Panc1 (cell line): Measurements from ENCODE around the gene AP3B2. TPM values are rescaled to one million over a fixed set of nuclear protein-coding genes. Genes with fewer than 3 reads are reported as not detected.

ENCODE experiments used
- ATAC-seq: fragments of 200-7000 bp; cut with Tn5 transposase; 2 replicates; pipeline ENCODE4 v1.9.1; 2020; ENCODE audit warnings: mild to moderate bottlenecking, moderate library complexity
- BruUV-seq: library from RNA; stranded (reverse); fragments of 400-500 nt; replicated peaks from 2 replicates; lab custom pipeline; 2021; lab: Mats Ljungman, UMichigan
- CTCF ChIA-PET: fragments of 300-600 bp; sonication (Branson Sonifier 250); formaldehyde crosslinking; loops from one replicate; lab custom pipeline; 2022; ENCODE audit warnings: antibody characterized with exemption; lab: Charles Lee
- POLR2A ChIA-PET: fragments of 300-600 bp; sonication (Branson Sonifier 250); formaldehyde crosslinking; loops from one replicate; lab custom pipeline; 2022; ENCODE audit warnings: antibody characterized with exemption; lab: Charles Lee
- DNase-seq: peaks from one replicate; pipeline ENCODE4 v3.0.0-alpha.2; 2010; ENCODE audit warnings: low read depth, low spot score
- H3K27ac ChIP-seq: 2 replicates; pipeline ENCODE4 v1.5.1; 2011; ENCODE audit warnings: mild to moderate bottlenecking, low read length, inconsistent platforms
- H3K27me3 ChIP-seq: fragments of 200-500 bp; sonication (Bioruptor generic); 2 replicates; pipeline ENCODE4 v1.6.0; 2014; ENCODE audit warnings: low read length, inconsistent platforms; ENCODE audit not compliant: control insufficient read depth, insufficient read depth
- H3K36me3 ChIP-seq: fragments of 200-500 bp; sonication (Bioruptor generic); 2 replicates; pipeline ENCODE4 v1.5.1; 2014; ENCODE audit warnings: inconsistent platforms, mild to moderate bottlenecking, low read length, moderate library complexity; ENCODE audit not compliant: control insufficient read depth, insufficient read depth
- H3K4me1 ChIP-seq: 2 replicates; pipeline ENCODE4 v1.5.1; 2011; ENCODE audit warnings: inconsistent platforms, mild to moderate bottlenecking, low read length, moderate library complexity; ENCODE audit not compliant: control insufficient read depth, insufficient read depth
- H3K4me3 ChIP-seq, 2 experiments: 2 replicates each; pipeline ENCODE4 v1.5.1; 2011 to 2012; ENCODE audit warnings: low read depth in 2 of 2, low read length in 2 of 2, mild to moderate bottlenecking in 2 of 2, inconsistent platforms in 1 of 2, moderate library complexity in 1 of 2
- H3K9me3 ChIP-seq: fragments of 200-500 bp; sonication (Bioruptor generic); 2 replicates; pipeline ENCODE4 v1.5.1; 2014; ENCODE audit warnings: low read depth, mild to moderate bottlenecking, inconsistent platforms, low read length, moderate library complexity; ENCODE audit not compliant: control insufficient read depth, insufficient read depth
- POLR2AphosphoS5 ChIP-seq: IDR thresholded peaks from 2 replicates; pipeline ENCODE4 v1.6.1; 2012; ENCODE audit warnings: mild to moderate bottlenecking, low read depth, low read length, moderate library complexity
- REST ChIP-seq, 2 experiments: IDR thresholded peaks; 2 replicates each; pipeline ENCODE4 v1.6.1; 2011 to 2012; ENCODE audit warnings: low read depth in 2 of 2, control low read depth in 1 of 2, low read length in 1 of 2, mild to moderate bottlenecking in 1 of 2, moderate library complexity in 1 of 2; ENCODE audit not compliant: insufficient read depth in 1 of 2
- SIN3A ChIP-seq: IDR thresholded peaks from 2 replicates; pipeline ENCODE4 v1.6.1; 2012; ENCODE audit warnings: low read depth, mild to moderate bottlenecking, low read length, moderate library complexity, borderline replicate concordance; ENCODE audit not compliant: insufficient read depth
- TCF7L2 ChIP-seq: IDR thresholded peaks from 2 replicates; pipeline ENCODE4 v1.6.1; 2011; ENCODE audit warnings: mild to moderate bottlenecking, low read depth, low read length, inconsistent platforms
- in situ Hi-C: cut with HindIII; loops from 2 replicates; pipeline ENCODE4 v1.10.0; 2016; ENCODE audit warnings: low sequenced_read_pairs, low pct_unique_long_range_greater_than_20kb
- intact Hi-C: fragments of 100-400 bp; cut with micrococcal nuclease; formaldehyde crosslinking; loops from one replicate; pipeline ENCODE4 v1.10.0; 2022; ENCODE audit not compliant: unreplicated experiment
- total RNA-seq: library from RNA; stranded (reverse); gene quantifications from one replicate; pipeline ENCODE4 v1.2.1, GENCODE V29; 2021; ENCODE audit not compliant: unreplicated experiment
- TF ChIP-seq, protein P1 (sequence below): fragments of 450-650 bp; IDR thresholded peaks from 2 replicates; pipeline ENCODE4 v1.5.1; 2017; ENCODE audit warnings: mild to moderate bottlenecking

The AP3B2 gene
- total RNA-seq, 1 experiment from 2014 or later = 0.95 TPM

GRCh38 chr15:82643992-82644391 lies 65.7 kb downstream of the AP3B2 start:
- in situ Hi-C loops (no loop called here), intact Hi-C loops (no loop called here)
- no TSS peak for BruUV-seq
- Histone ChIP-seq H3K27me3 (no peaks in the 10 kb centered on the region), H3K9me3 (no peaks in the 10 kb centered on the region), H3K4me3 (no peak overlapping the region), H3K36me3 (no peaks in the 10 kb centered on the region), H3K4me1 (peaks cover 33% of the 10 kb centered on the region), H3K27ac (peak overlapping the region; percentile 48; the same call in 1 of the 2 replicates)
- ChIA-PET POLR2A (interaction anchor here (0.5 to 1.1 kb wide), 3 partner anchors 12 to 104 kb away, joined by 3 to 4 read pairs (median 3); partner anchors contain the start of gene RPS17), CTCF (no interaction called here)
- DNase-seq = no peak
- no peak for TF ChIP-seq POLR2AphosphoS5
- TF ChIP-seq, protein P1, sequence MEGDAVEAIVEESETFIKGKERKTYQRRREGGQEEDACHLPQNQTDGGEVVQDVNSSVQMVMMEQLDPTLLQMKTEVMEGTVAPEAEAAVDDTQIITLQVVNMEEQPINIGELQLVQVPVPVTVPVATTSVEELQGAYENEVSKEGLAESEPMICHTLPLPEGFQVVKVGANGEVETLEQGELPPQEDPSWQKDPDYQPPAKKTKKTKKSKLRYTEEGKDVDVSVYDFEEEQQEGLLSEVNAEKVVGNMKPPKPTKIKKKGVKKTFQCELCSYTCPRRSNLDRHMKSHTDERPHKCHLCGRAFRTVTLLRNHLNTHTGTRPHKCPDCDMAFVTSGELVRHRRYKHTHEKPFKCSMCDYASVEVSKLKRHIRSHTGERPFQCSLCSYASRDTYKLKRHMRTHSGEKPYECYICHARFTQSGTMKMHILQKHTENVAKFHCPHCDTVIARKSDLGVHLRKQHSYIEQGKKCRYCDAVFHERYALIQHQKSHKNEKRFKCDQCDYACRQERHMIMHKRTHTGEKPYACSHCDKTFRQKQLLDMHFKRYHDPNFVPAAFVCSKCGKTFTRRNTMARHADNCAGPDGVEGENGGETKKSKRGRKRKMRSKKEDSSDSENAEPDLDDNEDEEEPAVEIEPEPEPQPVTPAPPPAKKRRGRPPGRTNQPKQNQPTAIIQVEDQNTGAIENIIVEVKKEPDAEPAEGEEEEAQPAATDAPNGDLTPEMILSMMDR = no peak
- no peak for TF ChIP-seq REST (IDR thresholded peaks at IDR 0.05; ENCODE audit: insufficient read depth in 1 of 2, low read depth in 2 of 2, low read length in 1 of 2)
- TF ChIP-seq SIN3A = no peak
- TF ChIP-seq TCF7L2 = no peak
- no peak for ATAC-seq

- ChIA-PET CTCF (interaction anchor here (0.6 kb wide), 1 partner anchor 84 kb away, joined by 4 read pairs; no protein-coding TSS in a partner anchor), POLR2A (interaction anchor here (1.1 kb wide), 1 partner anchor 102 kb away, joined by 3 read pairs; the partner anchor contains the start of gene RPS17)
- BruUV-seq = no TSS peak
- peaks cover 28% of the 10 kb centered on the region for H3K4me1 ChIP-seq
- in situ Hi-C loops (no loop called here), intact Hi-C loops (no loop called here)
- H3K4me3 ChIP-seq = no peak overlapping the region
- H3K36me3 ChIP-seq = no peaks in the 10 kb centered on the region
- DNase-seq (no peak), ATAC-seq (no peak)
- H3K27me3 ChIP-seq = no peaks in the 10 kb centered on the region
- TF ChIP-seq SIN3A = no peak
- no peak for TF ChIP-seq POLR2AphosphoS5
- no peak for TF ChIP-seq TCF7L2
- TF ChIP-seq, protein P1 = no peak
- no peak for TF ChIP-seq REST (IDR thresholded peaks at IDR 0.05; ENCODE audit: insufficient read depth in 1 of 2, low read depth in 2 of 2, low read length in 1 of 2)
- H3K9me3 ChIP-seq = no peaks in the 10 kb centered on the region
- no peak overlapping the region for H3K27ac ChIP-seq
These were observed 67.0 kb downstream of the AP3B2 start for GRCh38 chr15:82642656-82643055.
